ENCODE data around the gene LEMD1.

The LEMD1 gene

DNA sequence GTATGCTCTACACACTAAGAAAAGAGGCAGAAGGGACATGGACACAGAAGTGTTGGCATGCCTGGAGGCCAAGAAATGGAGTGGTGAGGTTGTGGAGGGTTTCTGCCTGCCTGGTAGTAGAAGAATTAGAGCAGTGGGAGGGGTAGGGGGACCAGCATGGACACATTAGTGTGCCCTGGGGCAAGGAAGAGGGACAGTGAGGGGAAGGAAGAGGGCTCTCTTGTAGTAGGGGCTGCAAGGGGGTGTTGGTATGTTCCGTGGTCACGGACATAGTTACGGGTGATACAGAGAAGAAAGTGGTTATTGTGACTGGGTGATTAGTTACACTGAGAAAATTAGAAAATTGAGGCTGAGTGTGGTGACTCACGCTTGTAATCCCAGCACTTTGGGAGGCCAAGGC, 23.3 kb downstream of the LEMD1 start:
- H3K9ac ChIP-seq (ENCODE audit: low read length), result no peak overlapping the region
- no peaks in the 10 kb centered on the region for H3K79me2 ChIP-seq (ENCODE audit: control insufficient read depth, insufficient read depth, low read length, poor library complexity)
- no peak overlapping the region for H4K91ac ChIP-seq (ENCODE audit: low read depth, low read length)
- H3K27me3 ChIP-seq (ENCODE audit: insufficient read depth, low read length), result no peaks in the 10 kb centered on the region
- H3K4me1 ChIP-seq (ENCODE audit: control insufficient read depth in 1 of 2, insufficient read depth in 2 of 2, low read length in 2 of 2), result no peaks in the 10 kb centered on the region
- H3K14ac ChIP-seq (ENCODE audit: low read length), result no peak overlapping the region
- H3K27ac ChIP-seq (ENCODE audit: low read depth, low read length), result no peak overlapping the region
- no peak for DNase-seq
- H3K4ac ChIP-seq (ENCODE audit: low read depth, low read length), result no peak overlapping the region
- H3K18ac ChIP-seq (ENCODE audit: low read length), result no peak overlapping the region
- no peak overlapping the region for H3K4me2 ChIP-seq (ENCODE audit: low read length)
- no peak overlapping the region for H3K23ac ChIP-seq (ENCODE audit: low read length)
- no peaks in the 10 kb centered on the region for H3K9me3 ChIP-seq (ENCODE audit: insufficient read depth, low read depth, low read length)
- H4K8ac ChIP-seq (ENCODE audit: low read depth, low read length), result no peak overlapping the region
- H2AK5ac ChIP-seq (ENCODE audit: low read length), result no peak overlapping the region
- H2BK5ac ChIP-seq (ENCODE audit: low read depth, low read length, poor library complexity), result no peak overlapping the region
- H3K4me3 ChIP-seq (ENCODE audit: low read depth, low read length), result no peak overlapping the region
- no peaks in the 10 kb centered on the region for H3K36me3 ChIP-seq (ENCODE audit: control insufficient read depth in 1 of 2, insufficient read depth in 2 of 2, low read length in 2 of 2)
- no CpG with 5 or more reads among the region's 4 CpGs for WGBS (ENCODE audit: extremely low coverage, insufficient coverage, insufficient read length)
- H3K79me1 ChIP-seq (ENCODE audit: low read length), result no peaks in the 10 kb centered on the region
- H2BK120ac ChIP-seq (ENCODE audit: insufficient read depth, low read length, poor library complexity), result no peak overlapping the region
- no peak overlapping the region for H2BK12ac ChIP-seq (ENCODE audit: low read length)
- H2AFZ ChIP-seq (ENCODE audit: insufficient read depth, low read length, poor library complexity), result no peak overlapping the region
- H4K12ac ChIP-seq (ENCODE audit: low read depth, low read length), result no peak overlapping the region

GRCh38 chr1:205396967-205397616, 24.8 kb downstream of the LEMD1 start:
- Histone ChIP-seq H3K23ac (ENCODE audit: low read length) (no peak overlapping the region), H3K14ac (ENCODE audit: low read length) (no peak overlapping the region), H3K4me1 (ENCODE audit: control insufficient read depth in 1 of 2, insufficient read depth in 2 of 2, low read length in 2 of 2) (no peaks in the 10 kb centered on the region), H3K27me3 (ENCODE audit: insufficient read depth, low read length) (no peaks in the 10 kb centered on the region), H3K79me2 (ENCODE audit: control insufficient read depth, insufficient read depth, low read length, poor library complexity) (no peaks in the 10 kb centered on the region), H3K4me3 (ENCODE audit: low read depth, low read length) (no peak overlapping the region), H3K4ac (ENCODE audit: low read depth, low read length) (no peak overlapping the region), H3K4me2 (ENCODE audit: low read length) (no peak overlapping the region), H3K27ac (ENCODE audit: low read depth, low read length) (no peak overlapping the region), H3K18ac (ENCODE audit: low read length) (no peak overlapping the region), H3K9ac (ENCODE audit: low read length) (no peak overlapping the region), H2AK5ac (ENCODE audit: low read length) (no peak overlapping the region), H4K12ac (ENCODE audit: low read depth, low read length) (no peak overlapping the region), H2AFZ (ENCODE audit: insufficient read depth, low read length, poor library complexity) (no peak overlapping the region), H2BK12ac (ENCODE audit: low read length) (no peak overlapping the region), H2BK5ac (ENCODE audit: low read depth, low read length, poor library complexity) (no peak overlapping the region), H3K9me3 (ENCODE audit: insufficient read depth, low read depth, low read length) (no peaks in the 10 kb centered on the region), H4K8ac (ENCODE audit: low read depth, low read length) (no peak overlapping the region), H4K91ac (ENCODE audit: low read depth, low read length) (no peak overlapping the region), H2BK120ac (ENCODE audit: insufficient read depth, low read length, poor library complexity) (no peak overlapping the region), H3K36me3 (ENCODE audit: control insufficient read depth in 1 of 2, insufficient read depth in 2 of 2, low read length in 2 of 2) (no peaks in the 10 kb centered on the region), H3K79me1 (ENCODE audit: low read length) (no peaks in the 10 kb centered on the region)
- WGBS (ENCODE audit: extremely low coverage, insufficient coverage, insufficient read length), result no CpG with 5 or more reads among the region's 6 CpGs
- DNase-seq, result peak in 1 of 2 donors; percentile 35

GRCh38 chr1:205395616-205396015, 26.2 kb downstream of the LEMD1 start:
- H4K8ac ChIP-seq (ENCODE audit: low read depth, low read length), result no peak overlapping the region
- no peak overlapping the region for H3K14ac ChIP-seq (ENCODE audit: low read length)
- H4K91ac ChIP-seq (ENCODE audit: low read depth, low read length), result no peak overlapping the region
- no peak overlapping the region for H2BK12ac ChIP-seq (ENCODE audit: low read length)
- H3K9ac ChIP-seq (ENCODE audit: low read length), result no peak overlapping the region
- no peak overlapping the region for H3K4ac ChIP-seq (ENCODE audit: low read depth, low read length)
- WGBS (ENCODE audit: extremely low coverage, insufficient coverage, insufficient read length), result no CpG with 5 or more reads among the region's 3 CpGs
- H3K27ac ChIP-seq (ENCODE audit: low read depth, low read length), result no peak overlapping the region
- no peak overlapping the region for H2AK5ac ChIP-seq (ENCODE audit: low read length)
- no peak overlapping the region for H2BK120ac ChIP-seq (ENCODE audit: insufficient read depth, low read length, poor library complexity)
- H3K27me3 ChIP-seq (ENCODE audit: insufficient read depth, low read length), result no peaks in the 10 kb centered on the region
- no peak overlapping the region for H2BK5ac ChIP-seq (ENCODE audit: low read depth, low read length, poor library complexity)
- H3K18ac ChIP-seq (ENCODE audit: low read length), result no peak overlapping the region
- H4K12ac ChIP-seq (ENCODE audit: low read depth, low read length), result no peak overlapping the region
- no peaks in the 10 kb centered on the region for H3K79me1 ChIP-seq (ENCODE audit: low read length)
- no peak overlapping the region for H3K4me3 ChIP-seq (ENCODE audit: low read depth, low read length)
- H3K4me1 ChIP-seq (ENCODE audit: control insufficient read depth in 1 of 2, insufficient read depth in 2 of 2, low read length in 2 of 2), result no peaks in the 10 kb centered on the region
- no peaks in the 10 kb centered on the region for H3K36me3 ChIP-seq (ENCODE audit: control insufficient read depth in 1 of 2, insufficient read depth in 2 of 2, low read length in 2 of 2)
- no peaks in the 10 kb centered on the region for H3K9me3 ChIP-seq (ENCODE audit: insufficient read depth, low read depth, low read length)
- no peaks in the 10 kb centered on the region for H3K79me2 ChIP-seq (ENCODE audit: control insufficient read depth, insufficient read depth, low read length, poor library complexity)
- H3K4me2 ChIP-seq (ENCODE audit: low read length), result no peak overlapping the region
- no peak overlapping the region for H3K23ac ChIP-seq (ENCODE audit: low read length)
- H2AFZ ChIP-seq (ENCODE audit: insufficient read depth, low read length, poor library complexity), result no peak overlapping the region
- DNase-seq, result no peak

GRCh38 chr1:205392650-205393049, 29.2 kb downstream of the LEMD1 start:
- Histone ChIP-seq H2BK5ac (ENCODE audit: low read depth, low read length, poor library complexity) (no peak overlapping the region), H2BK12ac (ENCODE audit: low read length) (no peak overlapping the region), H3K4me2 (ENCODE audit: low read length) (no peak overlapping the region), H2AK5ac (ENCODE audit: low read length) (no peak overlapping the region), H3K23ac (ENCODE audit: low read length) (no peak overlapping the region), H3K4me1 (ENCODE audit: control insufficient read depth in 1 of 2, insufficient read depth in 2 of 2, low read length in 2 of 2) (no peaks in the 10 kb centered on the region), H4K8ac (ENCODE audit: low read depth, low read length) (no peak overlapping the region), H3K79me1 (ENCODE audit: low read length) (no peaks in the 10 kb centered on the region), H3K4me3 (ENCODE audit: low read depth, low read length) (no peak overlapping the region), H3K36me3 (ENCODE audit: control insufficient read depth in 1 of 2, insufficient read depth in 2 of 2, low read length in 2 of 2) (no peaks in the 10 kb centered on the region), H2BK120ac (ENCODE audit: insufficient read depth, low read length, poor library complexity) (no peak overlapping the region), H3K18ac (ENCODE audit: low read length) (no peak overlapping the region), H3K9me3 (ENCODE audit: insufficient read depth, low read depth, low read length) (no peaks in the 10 kb centered on the region), H3K14ac (ENCODE audit: low read length) (no peak overlapping the region), H3K9ac (ENCODE audit: low read length) (no peak overlapping the region), H3K27me3 (ENCODE audit: insufficient read depth, low read length) (no peaks in the 10 kb centered on the region), H4K91ac (ENCODE audit: low read depth, low read length) (no peak overlapping the region), H3K4ac (ENCODE audit: low read depth, low read length) (no peak overlapping the region), H2AFZ (ENCODE audit: insufficient read depth, low read length, poor library complexity) (no peak overlapping the region), H4K12ac (ENCODE audit: low read depth, low read length) (no peak overlapping the region), H3K27ac (ENCODE audit: low read depth, low read length) (no peak overlapping the region), H3K79me2 (ENCODE audit: control insufficient read depth, insufficient read depth, low read length, poor library complexity) (no peaks in the 10 kb centered on the region)
- no CpG with 5 or more reads among the region's 1 CpG for WGBS (ENCODE audit: extremely low coverage, insufficient coverage, insufficient read length)
- DNase-seq, result no peak

All from trophoblast cell (in vitro differentiated cells and primary cell).